GM18511 (cell line): ENCODE measurements around the gene CHD9.

Source experiments
- ATAC-seq: cut with Tn5 transposase; IDR thresholded peaks from one replicate; pipeline ENCODE4 v1.9.1; 2021; ENCODE audit warnings: mild to moderate bottlenecking, moderate library complexity; ENCODE audit not compliant: unreplicated experiment

Gene CHD9

GRCh38 chr16:53334581-53334980 is 279.8 kb downstream of the CHD9 start:
- no peak for ATAC-seq

DNA sequence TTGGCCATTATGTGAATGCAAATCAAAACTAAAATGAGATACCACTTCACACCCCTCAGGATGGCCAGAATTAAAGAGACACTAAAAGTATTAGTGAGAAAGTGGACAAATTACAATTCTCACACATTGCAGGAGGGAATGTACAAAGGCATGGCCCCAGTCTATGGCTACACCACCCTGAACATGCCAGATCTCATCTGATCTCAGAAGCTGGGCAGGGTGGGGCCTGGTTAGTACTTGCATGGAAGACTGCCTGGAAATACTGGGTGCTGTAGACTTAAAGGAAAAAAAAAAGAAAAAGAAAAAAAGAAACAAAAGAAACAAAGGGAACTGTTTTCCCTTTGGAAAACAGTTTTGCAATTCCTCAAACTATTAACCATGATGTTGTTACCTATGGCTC is 282.5 kb downstream of the CHD9 start:
- ATAC-seq: no peak

- ATAC-seq: no peak
These were observed 287.0 kb downstream of the CHD9 start for GRCh38 chr16:53341792-53342191.

- no peak for ATAC-seq
These were observed 300.3 kb downstream of the CHD9 start for GRCh38 chr16:53355064-53355463.

- ATAC-seq: no peak
These were observed 301.9 kb downstream of the CHD9 start for GRCh38 chr16:53356478-53357207.

DNA sequence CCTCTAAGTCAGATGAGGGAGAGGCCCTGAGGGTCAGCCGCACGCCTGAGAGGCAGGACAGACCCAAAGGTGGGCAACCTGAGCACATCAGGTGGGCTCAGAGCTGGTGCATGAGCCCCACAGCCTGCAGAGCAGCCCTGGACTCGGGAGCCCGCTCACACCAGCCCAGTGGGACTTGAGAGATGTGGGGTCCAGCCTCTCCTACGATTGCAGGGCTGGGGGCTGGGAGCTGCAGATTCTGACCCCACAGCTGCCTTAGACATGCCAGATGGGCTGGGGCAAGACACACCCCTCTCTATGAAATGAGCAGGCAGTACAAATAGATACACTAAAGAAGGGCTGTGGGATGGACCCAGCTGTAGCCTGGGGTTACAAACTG is 302.4 kb downstream of the CHD9 start:
- ATAC-seq: no peak

DNA sequence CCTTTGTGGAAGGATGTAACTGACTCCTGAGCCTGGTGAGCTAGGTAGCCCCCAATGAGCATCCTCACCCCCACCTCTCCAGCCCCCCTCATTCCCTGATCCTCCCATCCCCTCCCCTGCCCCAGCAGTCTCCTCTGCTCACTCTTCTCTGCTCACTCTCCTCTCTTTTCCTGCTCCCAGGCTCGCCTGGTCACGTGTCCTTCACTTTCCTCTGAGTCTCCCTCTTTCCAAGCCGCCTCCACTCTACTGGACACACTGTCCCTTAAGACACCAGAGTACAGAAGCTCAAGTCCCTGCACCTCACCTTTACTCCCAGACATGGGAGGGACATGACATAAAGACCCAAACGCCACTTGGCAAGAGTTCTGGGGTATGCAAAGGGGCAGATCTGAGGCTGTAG is 303.2 kb downstream of the CHD9 start:
- no peak for ATAC-seq

GRCh38 chr16:53358884-53359283 is 304.1 kb downstream of the CHD9 start:
- no peak for ATAC-seq

DNA sequence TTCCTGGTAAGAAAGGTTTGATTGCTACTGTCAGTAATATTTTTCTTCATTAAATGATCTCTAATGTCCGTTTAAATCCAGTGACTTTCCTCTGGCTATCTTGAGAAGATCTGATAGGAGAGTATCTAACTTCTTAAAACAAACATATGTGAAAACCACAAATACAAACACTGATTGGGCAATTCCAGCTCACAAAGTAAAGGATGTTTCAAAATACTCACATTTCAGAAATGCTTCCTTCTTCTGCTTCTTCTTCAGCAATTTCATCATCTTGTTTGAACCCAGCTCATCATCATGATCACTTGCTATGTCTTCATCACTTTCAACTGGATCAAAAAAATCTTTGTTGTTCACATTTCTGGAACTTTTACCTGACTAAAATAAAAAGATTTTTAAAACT is 315.1 kb downstream of the CHD9 start:
- ATAC-seq: no peak

DNA sequence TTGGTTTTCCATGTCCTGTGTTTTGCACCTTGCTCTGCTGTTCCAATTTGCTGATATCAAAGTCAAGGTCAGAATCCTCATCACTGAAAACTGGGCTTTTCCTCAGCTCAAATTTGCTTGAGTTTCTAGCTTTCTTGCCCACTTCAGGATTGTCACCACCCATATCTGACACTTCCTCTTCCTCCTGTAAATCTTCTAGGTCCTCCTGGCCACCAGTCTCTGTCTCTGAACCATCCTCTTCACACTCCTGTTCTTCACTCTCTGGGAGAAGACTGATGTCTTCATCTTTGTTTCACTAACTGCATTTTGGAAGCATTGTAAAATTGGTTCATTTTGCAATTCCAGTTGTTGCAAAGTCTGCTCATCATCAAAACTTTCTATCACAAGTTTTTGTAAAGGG is 316.0 kb downstream of the CHD9 start:
- ATAC-seq: no peak

GRCh38 chr16:53372992-53373871 is 318.4 kb downstream of the CHD9 start:
- no peak for ATAC-seq

- ATAC-seq: no peak
These were observed 320.0 kb downstream of the CHD9 start for GRCh38 chr16:53374800-53375199.

- ATAC-seq: no peak
These were observed 323.3 kb downstream of the CHD9 start for GRCh38 chr16:53378138-53378537.
